ENCODE data around the gene TMEM63A.
"Not testable (repeated sequence)": the region's sequence is repeated elsewhere in the genome, so short reads cannot be mapped to it uniquely, and the experiment has no call there.

Gene TMEM63A

GRCh38 chr1:225842788-225843425 lies 39.3 kb downstream of the TMEM63A start:
- DNase-seq = no peak

- DNase-seq = no peak
Measured at GRCh38 chr1:225842074-225842473, 40.1 kb downstream of the TMEM63A start.

DNA sequence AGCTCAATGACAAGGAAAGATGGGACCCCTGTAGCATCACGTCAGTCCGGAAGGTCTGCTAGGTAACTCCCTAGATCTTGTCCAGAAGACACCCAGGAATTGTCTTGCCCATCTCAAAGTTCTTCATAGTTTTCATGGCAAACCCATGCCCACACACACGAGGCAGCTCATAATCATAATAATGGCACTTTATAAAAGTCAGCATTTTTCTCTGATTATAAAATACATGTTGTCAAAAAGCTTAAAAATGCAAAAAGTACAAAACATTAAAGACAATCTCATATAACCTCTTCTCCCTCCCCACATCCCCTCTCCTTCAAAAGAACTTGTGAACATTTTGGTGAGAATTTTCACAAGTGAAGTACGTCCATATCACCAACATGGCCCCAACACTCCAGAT lies 41.5 kb downstream of the TMEM63A start:
- DNase-seq = no peak

DNA sequence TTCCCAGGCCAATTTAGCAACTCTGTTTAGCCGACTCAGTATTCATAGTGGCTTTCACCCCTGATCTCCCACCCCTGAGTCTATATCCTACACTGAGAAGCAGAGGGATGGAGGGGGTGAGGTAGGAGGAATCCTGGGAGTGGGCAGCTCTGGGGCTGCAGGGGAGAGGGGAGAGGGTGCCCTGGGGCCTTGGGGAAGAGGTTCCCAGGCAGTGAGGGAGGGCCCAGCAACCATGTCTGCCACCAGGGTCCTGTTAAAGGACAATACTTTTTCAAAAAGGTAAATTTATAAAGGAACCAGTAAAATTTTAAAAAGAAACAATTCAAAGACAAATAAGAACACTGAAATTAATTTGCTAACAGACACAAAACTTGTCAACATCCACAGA lies 42.0 kb downstream of the TMEM63A start:
- no peak for DNase-seq

DNA sequence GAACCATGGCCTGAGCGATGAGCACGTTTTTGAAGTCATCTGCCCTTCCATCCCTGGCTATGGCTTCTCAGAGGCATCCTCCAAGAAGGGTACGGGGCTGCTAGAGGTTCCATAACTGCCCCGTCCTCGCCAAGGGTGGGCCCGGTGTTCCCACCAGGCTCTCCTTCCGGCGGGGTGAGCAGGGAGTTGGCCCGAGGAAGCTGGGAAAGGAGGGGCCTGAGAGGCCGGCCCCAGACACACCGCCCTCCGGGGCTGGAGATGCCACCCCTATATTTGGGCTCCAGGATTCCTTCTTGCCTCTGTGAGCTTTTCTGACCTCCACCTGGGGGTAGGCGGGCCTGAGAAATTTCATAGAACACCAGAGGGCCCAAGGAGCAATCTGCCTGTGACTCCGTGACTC lies 43.4 kb downstream of the TMEM63A start:
- no peak for DNase-seq

DNA sequence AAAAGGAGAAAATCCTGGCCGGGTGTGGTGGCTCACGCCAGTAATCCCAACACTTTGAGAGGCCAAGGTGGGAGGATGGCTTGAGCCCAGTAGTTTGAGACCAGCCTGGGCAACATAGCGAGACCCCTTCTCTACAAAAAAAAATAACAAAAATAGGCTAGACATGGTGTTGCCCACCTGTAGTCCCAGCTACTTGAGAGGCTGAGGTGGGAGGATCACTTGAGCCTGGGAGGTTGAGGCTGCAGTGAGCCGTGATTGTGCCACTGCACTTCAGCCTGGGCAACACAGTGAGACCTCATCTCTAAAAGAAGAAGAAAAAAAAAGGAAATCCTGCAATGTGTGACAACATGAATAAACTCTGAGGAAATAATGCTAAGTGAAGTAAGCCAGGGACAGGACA lies 45.9 kb downstream of the TMEM63A start:
- DNase-seq = not testable (repeated sequence)

DNA sequence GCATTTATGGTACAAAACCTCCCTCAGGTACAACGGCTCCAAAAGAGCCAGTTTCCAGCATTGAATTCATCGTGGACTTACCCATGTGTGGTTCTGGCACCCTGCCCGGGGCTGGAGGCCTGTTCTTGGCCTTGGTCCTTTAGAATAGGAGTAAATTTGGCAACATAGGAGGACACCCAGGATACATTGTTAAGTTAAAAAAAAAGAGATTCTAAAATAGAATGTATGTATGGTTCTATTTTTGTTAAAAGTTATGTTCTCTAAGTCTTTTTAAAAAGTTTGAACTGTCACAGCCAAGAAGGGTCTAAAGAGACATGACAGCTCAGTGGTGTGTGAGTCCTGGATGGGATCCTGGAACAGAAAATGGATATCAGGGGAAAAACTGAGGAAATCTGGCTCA lies 46.3 kb downstream of the TMEM63A start:
- DNase-seq = no peak

- no peak for DNase-seq
Measured at GRCh38 chr1:225834417-225835329, 47.5 kb downstream of the TMEM63A start.

DNA sequence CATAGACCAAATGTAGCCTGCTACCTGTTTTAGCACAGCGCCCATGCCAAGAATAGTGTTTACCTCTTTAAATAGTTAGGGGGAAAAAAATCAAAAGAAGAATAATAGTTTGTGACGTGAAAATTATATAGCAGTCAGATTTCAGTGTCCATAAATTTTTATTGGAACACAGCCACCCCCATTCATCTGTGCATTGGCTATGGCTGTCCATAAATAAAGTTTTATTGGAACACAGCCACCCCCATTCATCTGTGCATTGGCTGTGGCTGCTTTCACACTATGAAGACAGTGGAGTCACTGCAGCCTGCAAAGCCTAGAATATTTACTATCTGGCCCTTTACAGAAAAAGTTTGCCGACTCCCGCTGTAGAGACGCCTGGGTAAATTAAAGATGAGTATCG lies 51.3 kb downstream of the TMEM63A start:
- no peak for DNase-seq

DNA sequence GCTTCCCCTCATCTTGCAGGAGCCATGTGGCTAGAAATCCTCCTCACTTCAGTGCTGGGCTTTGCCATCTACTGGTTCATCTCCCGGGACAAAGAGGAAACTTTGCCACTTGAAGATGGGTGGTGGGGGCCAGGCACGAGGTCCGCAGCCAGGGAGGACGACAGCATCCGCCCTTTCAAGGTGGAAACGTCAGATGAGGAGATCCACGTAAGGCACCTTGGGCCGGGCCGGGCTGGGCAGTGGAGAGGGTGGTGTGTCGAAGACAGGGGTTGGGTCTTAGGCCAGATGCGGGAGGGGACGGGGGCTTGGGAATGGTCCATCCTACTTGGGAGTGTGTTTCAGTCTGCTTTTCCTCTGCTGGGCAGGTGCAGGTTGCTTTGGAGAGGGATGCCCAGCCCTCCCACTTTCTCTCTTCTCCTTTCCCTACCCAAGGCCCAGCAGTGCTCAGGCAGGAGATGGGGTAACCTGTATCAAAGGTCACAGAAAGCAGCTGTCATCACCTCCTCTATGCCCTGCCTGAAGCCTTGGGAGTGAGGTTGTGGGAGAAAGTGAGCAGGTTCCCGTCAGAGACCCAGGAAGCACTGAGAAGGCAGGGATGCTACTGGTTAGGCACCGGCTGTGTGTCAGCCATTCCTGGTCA lies 53.4 kb downstream of the TMEM63A start:
- DNase-seq = no peak

- no peak for DNase-seq
Measured at GRCh38 chr1:225827076-225827475, 55.1 kb downstream of the TMEM63A start.

- DNase-seq = no peak
Measured at GRCh38 chr1:225825607-225826007, 56.6 kb downstream of the TMEM63A start.

GRCh38 chr1:225825078-225825477 lies 57.1 kb downstream of the TMEM63A start:
- DNase-seq = no peak

DNA sequence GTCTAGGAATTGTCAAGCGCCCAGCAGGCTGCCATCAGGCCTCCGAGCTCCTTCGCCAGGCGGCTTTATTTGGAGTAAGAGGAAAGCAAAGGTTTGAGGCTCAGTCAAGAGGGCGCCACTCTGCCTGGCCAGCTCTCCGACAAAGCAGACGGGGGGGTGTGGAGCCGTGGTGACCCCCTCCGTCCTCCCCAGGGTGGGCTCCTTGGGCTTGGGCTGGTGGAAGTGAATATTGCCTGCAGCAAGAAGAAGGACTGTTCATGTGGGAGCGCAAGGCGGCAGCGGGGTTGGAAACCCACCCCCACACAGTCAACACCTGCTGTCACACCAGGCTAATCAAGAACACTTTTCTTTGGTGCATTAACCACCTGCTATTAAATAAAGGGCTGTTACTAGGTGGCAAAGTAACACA lies 57.6 kb downstream of the TMEM63A start:
- DNase-seq = no peak

DNA sequence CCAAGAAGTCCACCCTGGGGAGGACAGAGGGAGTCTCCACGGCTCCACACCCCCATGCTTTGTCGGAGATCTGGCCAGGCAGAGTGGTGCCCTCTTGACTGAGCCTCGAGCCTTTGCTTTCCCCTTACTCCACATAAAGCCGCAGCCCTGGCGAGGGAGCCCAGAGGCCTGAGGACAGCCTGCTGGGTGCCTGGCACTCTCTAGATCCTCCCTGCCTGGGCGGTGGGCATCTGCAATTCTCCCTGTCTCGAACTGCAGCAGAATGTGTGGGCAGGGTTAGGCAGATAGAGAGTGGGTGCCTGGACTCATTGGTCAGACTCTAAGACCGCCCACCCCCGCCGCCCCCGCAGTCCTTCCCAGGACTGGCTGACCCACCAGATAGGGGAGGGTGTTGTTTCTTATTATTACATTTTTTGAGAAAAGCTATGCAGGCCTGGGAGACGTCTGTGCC lies 58.3 kb downstream of the TMEM63A start:
- no peak for DNase-seq

GRCh38 chr1:225822655-225823403 lies 59.4 kb downstream of the TMEM63A start:
- DNase-seq = no peak

DNA sequence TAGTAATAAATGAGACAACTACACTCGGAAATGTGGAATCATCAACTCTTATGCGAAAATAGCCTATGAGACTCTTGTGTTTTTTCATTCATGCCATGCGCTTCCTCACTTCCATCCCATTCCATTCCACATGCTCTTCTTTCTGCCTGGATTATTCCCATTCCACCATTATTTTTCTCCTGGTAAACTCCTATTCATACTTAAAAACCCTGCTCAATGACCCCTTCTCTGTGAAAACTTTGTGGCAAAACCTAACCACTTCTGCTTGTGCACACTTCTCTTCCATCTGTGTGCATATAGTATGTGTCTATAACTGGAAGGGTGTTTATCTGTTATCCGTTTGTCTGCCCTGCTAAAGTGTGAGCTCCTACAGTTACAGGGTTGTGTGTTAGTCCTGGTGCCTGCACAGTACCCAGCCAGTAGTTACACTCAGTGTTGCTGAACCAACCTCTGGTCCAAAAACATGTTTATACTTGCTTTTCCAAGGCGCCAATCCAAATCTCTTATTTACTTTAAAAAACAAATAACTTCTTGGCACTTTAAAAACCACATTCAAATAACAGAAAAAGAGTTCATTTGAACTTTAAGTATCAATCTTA lies 61.6 kb downstream of the TMEM63A start:
- no peak for DNase-seq

DNA sequence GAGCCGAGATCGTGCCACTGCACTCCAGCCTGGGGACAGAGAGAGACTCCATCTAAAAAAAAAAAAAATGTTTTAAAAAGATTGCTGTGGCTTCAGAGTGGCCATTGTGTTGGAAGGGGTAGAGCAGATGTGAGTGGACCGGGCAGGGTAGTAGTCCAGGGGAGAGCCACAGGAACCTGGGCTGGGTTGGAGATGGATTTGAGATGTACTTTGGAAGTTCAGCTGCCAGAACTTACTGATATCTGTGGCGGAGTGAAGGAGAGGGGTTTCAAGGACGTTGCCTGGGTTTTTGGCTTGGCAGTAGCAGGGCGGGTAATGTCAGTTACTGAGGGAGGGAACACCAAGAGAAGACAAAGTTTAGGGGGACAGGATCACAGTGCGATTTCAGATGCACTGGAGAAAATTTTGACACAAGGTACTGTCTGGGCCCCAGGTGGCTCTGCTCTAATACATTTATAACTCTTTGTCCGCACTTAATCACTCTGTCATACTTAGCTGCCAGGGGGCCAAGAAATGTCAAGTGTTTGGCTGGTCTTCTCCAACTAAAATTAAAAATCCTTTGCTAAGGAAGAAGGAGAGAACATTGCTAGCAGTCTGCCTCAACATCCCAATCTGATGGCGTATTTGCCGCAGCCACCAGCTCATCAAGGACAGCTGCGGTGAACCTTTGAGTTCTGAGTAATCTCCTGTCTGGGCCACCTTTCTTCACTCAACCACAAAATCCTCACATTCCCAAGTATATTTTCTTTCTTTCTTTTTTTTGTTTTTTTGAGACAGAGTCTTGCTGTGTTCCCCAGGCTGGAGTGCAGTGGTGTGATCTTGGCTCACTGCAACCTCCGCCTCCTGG lies 62.6 kb downstream of the TMEM63A start:
- DNase-seq = no peak

GRCh38 chr1:225818229-225818628 lies 64.0 kb downstream of the TMEM63A start:
- no peak for DNase-seq

DNA sequence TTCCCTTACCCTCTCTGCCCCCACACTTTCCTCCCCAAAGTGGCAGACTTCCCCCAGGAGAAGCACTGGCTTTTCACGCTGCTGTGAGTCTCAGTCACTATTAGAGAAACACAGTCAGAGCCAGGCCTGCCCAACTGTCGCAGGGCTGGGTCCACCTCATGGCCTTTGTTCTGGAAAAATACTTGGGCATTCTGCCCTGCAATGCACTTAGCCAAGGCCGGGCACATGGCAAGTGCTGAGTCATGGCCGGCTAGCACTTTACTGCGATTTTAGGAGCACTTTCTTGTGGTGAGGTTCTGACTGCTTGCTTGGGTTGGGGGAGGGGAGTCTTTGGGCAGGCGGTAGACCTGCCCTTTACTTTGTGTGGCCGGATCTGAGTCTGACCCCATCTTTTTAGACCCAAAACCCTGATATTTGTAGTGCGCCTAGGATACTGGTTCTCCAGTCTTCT lies 64.5 kb downstream of the TMEM63A start:
- no peak for DNase-seq

Data from cortex of kidney (tissue), 1 donor.